HEK293 (cell line): Measurements from ENCODE around the gene HOXB1.

Experiments
- CTCF ChIA-PET: fragments of 350-600 bp; formaldehyde crosslinking; extraction: SDS; loops from one replicate; lab custom pipeline; 2021; ENCODE audit warnings: antibody characterized with exemption; lab: Yijun Ruan, JAX
- POLR2A ChIA-PET: fragments of 300-600 bp; formaldehyde crosslinking; extraction: SDS; loops from one replicate; lab custom pipeline; 2020; ENCODE audit warnings: antibody characterized with exemption, inconsistent platforms; lab: Yijun Ruan, JAX
- H3K27ac ChIP-seq: fragments of 200-500 bp; sonication (Bioruptor generic); 2 replicates; pipeline ENCODE4 v1.5.1; 2014; ENCODE audit warnings: low read depth, low read length, control low read depth, inconsistent platforms; ENCODE audit errors: extremely low read depth
- H3K36me3 ChIP-seq, 2 experiments: fragments of 200-500 bp in 1 of 2; sonication (Bioruptor generic) in 1 of 2; 1 replicate in 1 of 2; 2 replicates in 1 of 2; pipeline ENCODE4 v1.5.1; 2014 to 2017; ENCODE audit warnings: inconsistent platforms in 2 of 2, low read length in 2 of 2; ENCODE audit not compliant: control insufficient read depth in 2 of 2, insufficient read depth in 1 of 2
- H3K4me1 ChIP-seq: fragments of 200-500 bp; sonication (Bioruptor generic); 2 replicates; pipeline ENCODE4 v1.5.1; 2014; ENCODE audit warnings: mild to moderate bottlenecking, low read length, inconsistent platforms; ENCODE audit not compliant: control insufficient read depth, insufficient read depth
- H3K4me3 ChIP-seq: 2 replicates; pipeline ENCODE4 v1.5.1; 2011; ENCODE audit warnings: low read depth, mild to moderate bottlenecking, control low read depth, low read length, moderate library complexity
- H3K9me3 ChIP-seq: fragments of 200-500 bp; sonication (Bioruptor generic); 2 replicates; pipeline ENCODE4 v1.5.1; 2014; ENCODE audit warnings: low read depth, low read length, inconsistent platforms; ENCODE audit not compliant: control insufficient read depth, insufficient read depth
- ELK4 ChIP-seq: IDR thresholded peaks from 2 replicates; pipeline ENCODE4 v1.6.1; 2011; ENCODE audit warnings: mild to moderate bottlenecking, low read depth, low read length, borderline replicate concordance
- FEZF1 ChIP-seq: fragments of 450-650 bp; formaldehyde crosslinking; IDR thresholded peaks from 2 replicates; pipeline ENCODE4 v1.5.1; 2016; ENCODE audit warnings: missing biosample characterization, missing genetic modification characterization
- GLIS1 ChIP-seq: fragments of 450-650 bp; formaldehyde crosslinking; IDR thresholded peaks from 2 replicates; pipeline ENCODE4 v1.5.1; 2016; ENCODE audit warnings: missing biosample characterization, missing genetic modification characterization
- INSM2 ChIP-seq: fragments of 450-650 bp; formaldehyde crosslinking; IDR thresholded peaks from 2 replicates; pipeline ENCODE4 v1.5.1; 2016; ENCODE audit warnings: missing biosample characterization, missing genetic modification characterization
- KLF1 ChIP-seq: fragments of 450-650 bp; formaldehyde crosslinking; IDR thresholded peaks from 2 replicates; pipeline ENCODE4 v1.5.1; 2016; ENCODE audit warnings: missing biosample characterization, missing genetic modification characterization
- KLF10 ChIP-seq: fragments of 450-650 bp; IDR thresholded peaks from 2 replicates; pipeline ENCODE4 v1.5.1; 2018; ENCODE audit warnings: missing biosample characterization, mild to moderate bottlenecking, missing genetic modification characterization
- PRDM6 ChIP-seq: fragments of 450-650 bp; formaldehyde crosslinking; IDR thresholded peaks from 2 replicates; pipeline ENCODE4 v1.5.1; 2017; ENCODE audit warnings: missing biosample characterization, missing genetic modification characterization
- SETDB1 ChIP-seq: IDR thresholded peaks from one replicate; pipeline ENCODE4 v1.6.1; 2017; ENCODE audit warnings: mild to moderate bottlenecking, low read length, moderate library complexity, mixed read lengths; ENCODE audit not compliant: insufficient read length
- TRIM28 ChIP-seq: IDR thresholded peaks from 2 replicates; pipeline ENCODE4 v1.6.1; 2011; ENCODE audit warnings: low read length, control low read depth, borderline replicate concordance
- ZBTB6 ChIP-seq: fragments of 450-650 bp; formaldehyde crosslinking; IDR thresholded peaks from 2 replicates; pipeline ENCODE4 v1.5.1; 2017; ENCODE audit warnings: missing biosample characterization, missing genetic modification characterization
- ZBTB8A ChIP-seq: fragments of 450-650 bp; formaldehyde crosslinking; IDR thresholded peaks from 2 replicates; pipeline ENCODE4 v1.5.1; 2016; ENCODE audit warnings: missing biosample characterization, missing genetic modification characterization
- ZFP3 ChIP-seq: fragments of 450-650 bp; formaldehyde crosslinking; IDR thresholded peaks from 2 replicates; pipeline ENCODE4 v1.5.1; 2016; ENCODE audit warnings: low read depth, missing biosample characterization, missing genetic modification characterization
- ZNF239 ChIP-seq: fragments of 450-650 bp; formaldehyde crosslinking; IDR thresholded peaks from 2 replicates; pipeline ENCODE4 v1.5.1; 2016; ENCODE audit warnings: missing biosample characterization, missing genetic modification characterization
- ZNF248 ChIP-seq: fragments of 450-650 bp; formaldehyde crosslinking; IDR thresholded peaks from 2 replicates; pipeline ENCODE4 v1.5.1; 2017; ENCODE audit warnings: missing biosample characterization, missing genetic modification characterization
- ZNF280C ChIP-seq: fragments of 450-650 bp; formaldehyde crosslinking; IDR thresholded peaks from 2 replicates; pipeline ENCODE4 v1.5.1; 2016; ENCODE audit warnings: missing biosample characterization, missing genetic modification characterization
- ZNF521 ChIP-seq: fragments of 450-650 bp; formaldehyde crosslinking; IDR thresholded peaks from 2 replicates; pipeline ENCODE4 v1.5.1; 2017; ENCODE audit warnings: missing biosample characterization, mild to moderate bottlenecking, missing genetic modification characterization
- ZNF544 ChIP-seq: fragments of 450-650 bp; formaldehyde crosslinking; IDR thresholded peaks from 2 replicates; pipeline ENCODE4 v1.5.0; 2017; ENCODE audit warnings: missing biosample characterization, missing genetic modification characterization
- ZXDB ChIP-seq: fragments of 450-650 bp; formaldehyde crosslinking; IDR thresholded peaks from 2 replicates; pipeline ENCODE4 v1.5.1; 2016; ENCODE audit warnings: missing biosample characterization, missing genetic modification characterization

HOXB1 gene

GRCh38 chr17:48549281-48549630, 18.4 kb upstream of the HOXB1 start:
- POLR2A ChIA-PET = no interaction called here
- H3K4me3 ChIP-seq = no peak overlapping the region
- peaks cover 54% of the 10 kb centered on the region for H3K4me1 ChIP-seq
- H3K27ac ChIP-seq = peak overlapping the region; percentile 100
- peaks cover 15 to 45% of the 10 kb centered on the region in 2 experiments for H3K36me3 ChIP-seq
- CTCF ChIA-PET = interaction anchor here (0.6 to 1.1 kb wide), 2 partner anchors 8 to 42 kb away, joined by 3 to 4 read pairs; no protein-coding TSS in a partner anchor
- no peaks in the 10 kb centered on the region for H3K9me3 ChIP-seq
- TF ChIP-seq ZNF544 (tag by site-specific recombination) (no peak), KLF10 (tag by site-specific recombination) (0 out of 2 replicates have a peak, but pooled peaks have one; percentile 3), ZBTB6 (tag by site-specific recombination) (peak; percentile 59; the same call in 1 of the 2 replicates), ZBTB8A (tag by site-specific recombination) (peak; percentile 47; the same call in 1 of the 2 replicates), ZFP3 (tag by site-specific recombination) (no peak), INSM2 (tag by site-specific recombination) (no peak), ZNF521 (tag by site-specific recombination) (no peak), ZNF239 (tag by site-specific recombination) (no peak), ELK4 (no peak), ZXDB (0 out of 2 replicates have a peak, but pooled peaks have one; percentile 29), ZNF280C (tag by site-specific recombination) (no peak), ZNF248 (tag by site-specific recombination) (no peak), SETDB1 (no peak), PRDM6 (tag by site-specific recombination) (peak; percentile 82), TRIM28 (no peak), GLIS1 (tag by site-specific recombination) (no peak), FEZF1 (tag by site-specific recombination) (peak; percentile 80), KLF1 (no peak)
